Head of caudate nucleus (tissue), 42 donors: ENCODE data around the gene ZNF3.
A peak's percentile ranks its signal among the peaks of the same experiment; 100 is the strongest.

Source experiments
- DNase-seq, 42 donors: peaks; one replicate each; pipeline versions ENCODE4 v3.0.0 to v3.0.0-alpha.2; 2020 to 2021; ENCODE audit warnings: mixed read lengths in 7 of 42
- intact Hi-C: fragments of 100-400 bp; cut with DNase I; formaldehyde crosslinking; loops from one replicate; pipeline ENCODE4 v1.15.0; 2022

Gene ZNF3

DNA sequence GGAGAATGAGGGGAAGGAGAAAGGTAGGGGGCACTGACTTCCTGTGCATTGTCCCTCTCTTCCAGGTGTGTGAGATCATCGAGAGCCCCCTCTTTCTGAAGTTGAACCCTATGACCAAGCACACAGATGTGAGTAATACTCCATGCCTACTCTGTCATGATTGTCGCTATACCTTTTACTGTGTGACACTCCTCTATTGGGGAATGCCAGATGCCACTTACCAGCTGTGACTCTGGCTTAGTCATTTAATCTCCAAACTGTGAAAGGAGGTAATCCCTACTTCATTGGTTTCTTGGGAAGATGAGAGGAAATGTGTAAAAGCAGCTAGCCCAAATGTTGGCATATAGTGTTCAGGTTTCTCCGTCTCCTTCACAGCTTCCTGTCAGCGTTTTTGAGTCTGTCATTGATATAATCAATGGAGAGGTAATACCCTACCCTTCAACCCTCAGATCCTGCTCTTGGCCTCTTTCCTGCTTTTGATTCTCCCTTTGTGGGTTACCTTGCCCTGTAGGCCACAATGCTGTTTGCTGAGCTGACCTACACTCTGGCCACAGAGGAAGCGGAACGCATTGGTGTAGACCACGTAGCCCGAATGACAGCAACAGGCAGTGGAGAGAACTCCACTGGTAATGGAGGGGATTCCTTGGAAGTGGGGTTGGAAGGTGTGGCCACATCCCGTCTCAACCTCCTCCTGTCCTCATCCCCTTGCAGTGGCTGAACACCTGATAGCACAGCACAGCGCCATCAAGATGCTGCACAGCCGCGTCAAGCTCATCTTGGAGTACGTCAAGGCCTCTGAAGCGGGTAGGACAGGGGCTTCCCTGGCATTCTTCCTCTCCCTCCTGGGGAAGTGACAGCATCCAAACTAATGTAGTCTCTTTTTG is 9.2 kb upstream of the ZNF3 start:
- no peak for DNase-seq
- intact Hi-C loops, result no loop called here

DNA sequence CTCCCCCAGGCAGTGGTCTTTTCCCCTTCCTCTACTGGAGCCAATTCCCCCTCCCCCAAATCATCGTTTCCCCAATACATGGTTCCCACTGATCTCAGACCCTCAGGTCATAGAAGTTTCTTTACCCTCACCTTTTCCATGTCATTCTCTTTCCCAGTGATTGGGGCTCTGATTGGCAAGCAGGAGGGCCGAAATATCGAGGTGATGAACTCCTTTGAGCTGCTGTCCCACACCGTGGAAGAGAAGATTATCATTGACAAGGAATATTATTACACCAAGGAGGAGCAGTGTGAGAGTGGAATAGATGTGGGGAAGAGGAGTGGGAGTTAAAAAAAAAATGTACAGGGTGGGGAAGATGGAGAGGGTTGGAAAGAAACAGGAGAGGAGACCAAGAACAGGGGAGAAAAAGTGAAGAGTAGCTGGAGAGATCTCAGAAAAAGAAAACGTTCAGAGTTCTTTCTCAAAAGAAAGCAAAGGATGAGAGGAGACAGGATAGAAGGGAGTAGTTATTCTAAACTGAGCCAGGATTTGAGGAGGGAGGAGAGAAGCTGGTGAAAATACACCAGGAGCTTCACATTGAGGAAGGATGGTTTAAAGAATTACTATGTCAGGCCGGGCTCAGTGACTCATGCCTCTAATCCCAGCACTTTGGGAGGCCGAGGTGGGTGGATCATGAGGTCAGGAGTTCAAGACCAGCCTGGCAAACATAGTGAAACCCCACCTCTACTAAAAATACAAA is 8.1 kb upstream of the ZNF3 start:
- no peak for DNase-seq
- intact Hi-C loops, result no loop called here

DNA sequence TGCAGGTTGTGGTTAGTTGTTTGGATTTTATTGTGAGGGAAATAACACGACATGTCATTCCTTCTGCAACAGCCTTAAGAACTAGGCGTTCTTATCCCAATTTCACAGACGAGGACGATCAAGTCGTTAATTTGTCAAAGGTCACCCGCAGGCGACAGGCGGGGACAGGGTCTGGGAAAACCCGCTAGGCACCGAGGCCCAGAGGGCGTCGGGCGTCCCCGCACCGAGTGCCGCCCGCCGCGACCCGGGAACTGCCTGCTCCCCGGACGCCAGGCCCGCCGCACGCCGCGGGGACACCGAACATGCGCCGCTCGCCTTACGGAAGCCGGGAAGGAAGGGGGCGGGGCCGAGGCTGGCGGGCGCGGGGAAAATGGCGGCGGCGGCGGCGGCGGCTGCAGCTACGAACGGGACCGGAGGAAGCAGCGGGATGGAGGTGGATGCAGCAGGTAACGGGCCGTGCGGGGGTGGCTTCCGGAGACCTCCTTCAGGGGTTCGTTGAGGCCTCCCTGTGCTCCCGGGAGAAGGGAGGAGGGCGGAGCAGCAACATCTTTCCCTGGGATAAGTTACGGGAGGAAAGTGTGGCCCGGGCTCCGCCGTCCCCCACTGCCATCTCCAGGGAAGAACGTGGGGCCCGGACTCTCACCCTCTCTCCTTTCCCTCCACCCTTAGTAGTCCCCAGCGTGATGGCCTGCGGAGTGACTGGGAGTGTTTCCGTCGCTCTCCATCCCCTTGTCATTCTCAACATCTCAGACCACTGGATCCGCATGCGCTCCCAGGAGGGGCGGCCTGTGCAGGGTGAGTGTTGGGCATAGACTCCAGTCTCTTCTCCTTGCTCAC is 7.3 kb upstream of the ZNF3 start, which contains the start of gene COPS6:
Gene COPS6, plus strand, starts transcription at position 349 of the 837 bp plus-strand sequence. Its CDS starts 22 bp downstream, at position 371.
- peak; percentile 40 to 94 (median 88) for DNase-seq
- intact Hi-C loops, result no loop called here

DNA sequence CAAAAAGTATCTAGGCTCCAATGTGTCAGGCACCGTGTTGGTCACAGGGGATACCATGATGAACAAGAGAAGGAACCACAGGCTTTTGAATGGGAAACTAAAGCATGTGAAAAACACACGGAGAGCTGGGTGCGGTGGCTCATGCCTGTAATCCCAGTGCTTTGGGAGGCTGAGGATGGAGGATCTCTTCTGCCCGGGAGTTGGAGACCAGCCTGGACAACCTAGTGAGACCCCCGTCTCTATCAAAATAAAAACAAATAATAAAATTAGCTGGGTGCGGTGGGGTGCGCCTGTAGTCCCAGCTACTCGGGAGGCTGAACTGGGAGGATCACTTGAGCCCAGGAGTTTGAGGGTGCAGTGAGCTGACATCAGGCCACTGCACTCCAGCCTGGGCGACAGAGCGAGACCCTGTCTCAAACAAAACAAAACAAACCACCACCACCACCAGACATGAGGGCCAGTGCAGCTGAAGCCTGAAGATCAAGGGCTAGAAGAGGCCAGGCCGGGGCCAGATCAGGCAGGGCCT is 6.6 kb upstream of the ZNF3 start:
- DNase-seq, result no peak
- intact Hi-C loops, result no loop called here

DNA sequence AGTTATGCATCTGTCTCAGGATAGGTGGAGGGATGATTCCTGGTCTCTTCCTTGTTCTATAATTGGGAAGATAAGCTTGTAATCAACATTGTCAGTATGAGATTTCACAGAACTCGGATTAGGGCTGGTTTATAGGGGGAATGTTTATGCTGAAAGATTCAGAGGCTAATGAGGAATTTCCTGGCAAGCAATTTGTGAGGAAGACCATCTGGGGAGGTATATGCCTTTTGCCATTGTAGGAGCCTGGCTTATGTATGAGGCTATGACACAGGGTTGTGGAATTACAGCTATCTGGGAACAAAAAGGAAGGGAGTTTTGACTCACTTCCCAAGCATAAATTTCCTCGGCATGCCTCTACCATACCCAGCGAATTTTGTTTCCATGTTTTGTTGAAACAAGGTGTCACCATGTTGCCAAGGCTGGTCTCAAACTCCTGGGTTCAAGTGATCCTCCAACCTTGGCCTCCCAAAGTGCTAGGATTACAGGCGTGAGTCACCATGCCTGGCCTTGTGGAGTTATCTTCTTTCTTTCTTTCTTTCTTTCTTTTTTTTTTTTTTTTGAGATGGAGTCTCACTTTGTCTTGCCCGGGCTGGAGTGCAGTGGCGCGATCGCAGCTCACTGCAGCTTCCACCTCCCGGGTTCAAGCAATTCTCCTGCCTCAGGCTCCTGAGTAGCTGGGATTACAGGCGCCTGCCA is 5.7 kb upstream of the ZNF3 start:
- intact Hi-C loops, result no loop called here
- DNase-seq, result no peak

DNA sequence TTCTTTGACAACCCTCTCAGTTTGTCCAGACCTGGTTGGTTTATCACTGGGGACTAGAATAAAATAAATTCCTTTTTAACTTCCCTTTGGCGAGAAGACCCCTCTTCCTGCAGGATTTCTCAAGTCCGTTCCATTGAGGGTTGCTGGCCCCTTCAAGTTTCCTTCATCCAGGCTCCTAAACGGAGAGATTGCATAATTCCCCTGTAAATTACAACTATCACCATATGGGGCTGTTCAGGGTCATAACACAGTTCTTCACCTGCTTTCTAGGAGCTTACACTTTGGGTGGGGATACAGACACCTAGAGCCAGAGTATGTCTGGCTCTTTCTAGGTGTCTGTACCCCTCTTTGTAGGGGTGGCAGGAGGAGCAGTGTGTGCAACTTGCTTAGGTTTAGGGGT is 4.0 kb upstream of the ZNF3 start:
- DNase-seq, result no peak
- intact Hi-C loops, result no loop called here

DNA sequence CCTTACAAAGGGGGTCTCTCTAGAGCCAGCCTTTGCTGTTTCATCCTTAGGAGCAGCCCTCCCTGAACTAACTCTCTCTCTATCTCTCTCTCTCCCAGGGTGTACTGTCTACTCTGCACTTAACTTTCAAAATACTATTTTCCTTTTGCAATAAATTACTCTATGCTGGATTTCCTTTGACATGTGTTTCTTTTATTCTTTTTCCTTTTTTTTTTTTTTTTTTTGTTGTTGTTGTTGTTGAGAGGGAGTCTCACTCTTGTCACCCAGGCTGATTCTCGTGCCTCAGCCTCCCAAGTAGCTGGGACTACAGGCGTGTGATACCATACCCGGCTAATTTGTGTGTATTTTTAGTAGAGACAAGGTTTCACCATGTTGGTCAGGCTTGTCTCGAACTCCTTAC is 1.5 kb upstream of the ZNF3 start:
- intact Hi-C loops, result no loop called here
- DNase-seq, result no peak

DNA sequence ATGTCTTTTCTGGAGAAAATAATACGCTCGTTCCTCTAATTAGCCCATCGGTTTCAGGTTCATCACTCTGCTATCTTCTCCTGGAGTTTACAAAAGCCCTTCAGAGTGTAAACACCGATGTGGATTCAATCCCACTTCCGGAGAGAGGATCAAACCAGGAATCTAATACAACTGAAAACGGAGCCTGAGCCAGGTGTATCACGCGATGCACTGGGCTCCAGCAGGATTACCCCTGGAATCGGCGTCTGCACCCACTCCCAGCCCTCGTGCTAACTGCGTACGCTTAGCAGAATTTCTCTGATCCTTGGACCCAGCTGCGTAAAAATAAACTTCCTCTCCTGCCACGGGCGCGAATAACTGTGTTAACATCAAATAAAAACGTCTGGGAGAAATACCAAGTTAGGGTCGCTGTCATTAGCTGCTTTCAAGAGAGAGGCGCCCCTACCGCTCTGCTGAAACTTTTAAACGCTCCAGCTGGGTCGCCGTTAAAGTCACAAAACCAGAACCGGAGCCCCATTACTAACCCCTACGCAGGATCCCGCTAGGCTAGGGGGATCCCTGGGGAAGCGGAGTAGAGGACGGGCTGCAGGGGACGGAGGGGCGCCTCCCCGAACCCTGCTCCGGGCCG is 502 bp downstream of the ZNF3 start:
- intact Hi-C loops, result no loop called here
- peak in 1 of 42 donors; percentile 12 for DNase-seq

DNA sequence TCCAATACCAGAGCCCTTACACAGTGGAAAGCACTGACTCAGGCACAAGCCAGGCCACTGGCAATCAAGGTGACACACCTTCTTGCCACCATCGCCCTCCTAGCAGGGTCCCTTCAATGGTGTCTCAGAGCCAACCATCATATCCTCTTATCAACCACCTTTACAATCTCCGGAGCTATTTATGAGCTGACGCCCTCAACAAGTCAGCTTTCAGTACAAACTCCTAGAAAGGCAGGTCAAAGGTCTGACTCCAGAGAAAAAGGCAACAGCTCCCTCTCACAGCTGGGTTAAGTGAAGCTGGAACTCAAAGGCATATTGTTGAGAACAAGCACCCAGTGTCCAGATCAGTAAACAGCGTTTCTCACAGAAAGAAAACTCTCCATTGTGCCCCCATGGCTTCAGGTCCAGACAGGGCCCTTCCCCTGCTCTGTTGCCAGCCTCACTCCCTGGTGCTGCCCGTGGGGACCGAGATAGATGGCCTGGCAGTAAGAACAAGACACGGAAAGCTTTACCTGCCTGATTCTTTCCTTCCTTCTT is 2.4 kb downstream of the ZNF3 start:
- intact Hi-C loops, result no loop called here
- DNase-seq, result peak in 30 of 42 donors; percentile 15 to 81 (median 58)

DNA sequence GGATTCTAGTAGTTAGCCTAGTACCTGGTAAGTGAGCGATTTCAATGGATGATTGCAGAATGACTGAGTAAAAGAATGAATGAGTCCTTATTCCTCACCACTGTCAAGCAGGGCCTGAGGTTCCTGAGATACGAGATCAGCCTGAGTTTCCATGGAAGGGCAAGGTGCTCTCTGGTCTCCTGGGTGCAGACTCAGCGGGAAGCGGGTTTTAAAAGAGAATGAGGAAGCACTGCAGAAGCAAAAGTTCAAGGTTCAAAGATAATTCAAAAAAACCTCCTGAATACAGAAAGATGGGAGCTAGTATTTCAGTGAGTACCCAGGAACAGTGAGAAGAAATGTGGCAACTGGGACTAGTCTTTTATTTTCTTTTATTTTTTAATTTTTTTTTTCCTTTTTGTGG is 4.3 kb downstream of the ZNF3 start:
- intact Hi-C loops, result no loop called here

DNA sequence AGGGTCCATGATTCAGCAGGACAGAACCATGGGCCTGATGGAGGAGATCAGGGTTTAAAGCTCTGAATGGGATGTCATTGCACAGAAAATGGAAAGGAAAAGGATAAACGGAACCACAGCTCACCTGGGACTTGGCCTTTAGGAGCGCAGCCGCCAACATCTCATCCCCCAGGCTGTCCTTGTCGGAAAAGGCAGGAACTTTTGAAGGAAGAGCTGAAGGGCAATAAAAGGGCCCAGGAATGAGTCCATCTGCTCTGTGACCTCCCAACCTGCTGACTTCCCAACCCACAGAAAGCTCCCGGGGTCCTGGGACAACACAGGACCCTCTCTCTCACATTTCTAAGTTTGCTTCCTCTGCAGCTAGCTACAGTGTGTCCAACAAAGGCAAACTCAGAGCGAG is 6.1 kb downstream of the ZNF3 start:
- DNase-seq, result no peak
- intact Hi-C loops, result no loop called here

More for the DNA sequence above, 4.3 kb downstream of the ZNF3 start:
- DNase-seq, result no peak

DNA sequence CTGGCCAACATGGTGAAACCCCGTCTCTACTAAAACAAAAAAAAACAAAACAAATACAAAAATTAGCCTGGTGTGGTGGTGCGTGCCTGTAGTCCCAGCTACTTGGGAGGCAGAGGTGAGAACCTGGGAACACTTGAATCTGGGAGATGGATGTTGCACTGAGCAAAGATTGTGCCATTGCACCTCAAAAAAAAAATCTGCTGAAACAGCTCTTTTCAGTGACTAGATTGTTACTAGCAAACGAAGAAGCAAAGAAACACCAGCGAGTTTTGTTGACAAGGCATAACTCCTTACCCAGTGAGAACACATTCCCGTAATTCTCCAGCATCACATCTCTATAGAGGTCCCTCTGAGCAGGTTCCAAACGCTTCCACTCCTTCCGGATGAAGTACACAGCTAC is 6.7 kb downstream of the ZNF3 start:
- intact Hi-C loops, result no loop called here
- no peak for DNase-seq

DNA sequence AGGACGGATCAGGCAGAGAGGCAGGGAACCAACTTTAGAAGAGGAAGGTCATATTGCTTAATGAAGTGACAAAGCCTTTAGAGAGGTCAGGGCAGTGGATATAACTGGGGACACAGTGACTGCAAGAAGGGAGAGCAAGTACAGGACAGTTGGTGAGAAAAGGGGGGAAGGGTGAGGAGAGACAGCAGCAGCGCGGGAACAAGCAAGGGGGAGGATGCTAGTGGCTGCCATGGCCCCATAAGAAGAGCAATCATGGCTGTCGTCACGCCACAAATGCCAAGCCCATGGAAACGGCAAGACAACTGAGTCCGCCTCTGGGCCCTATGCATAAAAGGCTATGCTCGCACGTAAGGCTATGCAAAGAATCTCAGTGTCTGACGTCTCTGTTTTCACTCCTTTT is 9.1 kb downstream of the ZNF3 start:
- intact Hi-C loops, result no loop called here
- DNase-seq, result no peak

DNA sequence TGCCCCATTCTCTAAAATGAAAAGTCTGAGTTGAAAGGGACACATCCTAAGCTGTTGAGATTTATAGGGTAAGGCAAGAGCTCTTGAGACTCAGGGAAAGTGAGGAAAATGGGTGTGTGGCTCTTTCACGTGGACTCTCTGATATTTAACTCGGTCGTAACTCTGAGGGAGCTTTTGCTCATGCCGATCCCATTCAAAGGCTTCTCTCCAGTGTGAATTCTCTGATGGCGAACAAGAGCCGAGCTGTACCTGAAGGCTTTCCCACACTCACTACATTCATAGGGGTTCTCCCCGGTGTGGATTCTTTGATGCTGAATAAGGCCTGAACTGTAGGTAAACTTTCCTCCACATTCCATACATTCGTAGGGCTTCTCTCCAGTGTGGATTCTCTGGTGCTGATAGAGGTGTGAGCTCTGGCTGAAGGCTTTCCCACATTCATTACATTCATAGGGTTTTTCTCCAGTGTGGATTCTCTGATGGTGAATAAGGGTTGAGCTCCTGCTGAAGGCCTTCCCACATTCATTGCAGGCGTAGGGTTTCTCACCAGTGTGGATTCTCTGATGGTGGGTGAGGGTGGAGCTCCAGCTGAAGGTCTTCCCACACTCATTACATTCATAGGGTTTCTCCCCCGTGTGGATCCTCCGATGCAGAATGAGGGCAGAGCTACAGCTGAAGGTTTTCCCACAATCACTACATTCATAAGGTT is 10.4 kb downstream of the ZNF3 start:
- no peak for DNase-seq
- intact Hi-C loops, result no loop called here

DNA sequence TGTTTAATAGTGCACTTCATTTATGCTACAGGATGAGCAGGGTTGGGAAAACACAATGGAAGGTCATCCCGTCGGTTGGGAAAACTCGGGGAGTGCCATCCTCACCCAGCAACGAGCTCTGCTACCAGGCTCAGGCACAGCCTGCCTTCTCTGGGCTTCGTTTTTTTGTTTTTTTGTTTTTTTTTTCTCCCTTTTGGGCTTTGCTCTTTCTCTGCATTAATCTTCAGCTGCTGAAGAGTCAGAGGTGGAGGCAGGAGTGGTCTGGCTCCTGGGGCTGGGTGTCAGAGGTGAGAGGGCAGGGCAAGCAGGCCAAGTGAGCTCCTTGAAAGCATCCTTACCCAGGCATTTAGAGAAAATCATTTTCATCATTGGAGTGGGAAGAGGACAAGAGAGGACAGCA is 11.5 kb downstream of the ZNF3 start:
- DNase-seq, result no peak
- intact Hi-C loops, result no loop called here

DNA sequence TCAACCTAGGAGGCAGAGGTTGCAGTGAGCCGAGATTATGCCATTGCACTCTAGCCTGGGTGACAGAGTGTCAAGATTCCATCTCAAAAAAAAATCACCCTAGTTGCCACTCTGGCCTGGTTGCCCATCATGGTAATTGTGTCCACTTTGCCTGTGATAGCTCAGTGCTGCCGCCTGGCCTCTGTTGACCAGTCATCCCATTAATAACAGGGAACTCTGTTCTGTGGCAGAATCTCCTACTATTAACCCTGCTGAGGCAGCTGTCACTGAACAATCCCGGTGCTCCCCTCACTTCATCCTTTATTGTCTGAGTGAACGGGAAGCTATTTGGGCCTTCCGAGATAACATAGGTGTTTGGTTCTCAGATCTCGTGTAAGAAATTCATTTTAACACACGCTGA is 14.6 kb downstream of the ZNF3 start:
- peak in 13 of 42 donors; percentile 13 to 54 (median 28) for DNase-seq
- intact Hi-C loops, result no loop called here

DNA sequence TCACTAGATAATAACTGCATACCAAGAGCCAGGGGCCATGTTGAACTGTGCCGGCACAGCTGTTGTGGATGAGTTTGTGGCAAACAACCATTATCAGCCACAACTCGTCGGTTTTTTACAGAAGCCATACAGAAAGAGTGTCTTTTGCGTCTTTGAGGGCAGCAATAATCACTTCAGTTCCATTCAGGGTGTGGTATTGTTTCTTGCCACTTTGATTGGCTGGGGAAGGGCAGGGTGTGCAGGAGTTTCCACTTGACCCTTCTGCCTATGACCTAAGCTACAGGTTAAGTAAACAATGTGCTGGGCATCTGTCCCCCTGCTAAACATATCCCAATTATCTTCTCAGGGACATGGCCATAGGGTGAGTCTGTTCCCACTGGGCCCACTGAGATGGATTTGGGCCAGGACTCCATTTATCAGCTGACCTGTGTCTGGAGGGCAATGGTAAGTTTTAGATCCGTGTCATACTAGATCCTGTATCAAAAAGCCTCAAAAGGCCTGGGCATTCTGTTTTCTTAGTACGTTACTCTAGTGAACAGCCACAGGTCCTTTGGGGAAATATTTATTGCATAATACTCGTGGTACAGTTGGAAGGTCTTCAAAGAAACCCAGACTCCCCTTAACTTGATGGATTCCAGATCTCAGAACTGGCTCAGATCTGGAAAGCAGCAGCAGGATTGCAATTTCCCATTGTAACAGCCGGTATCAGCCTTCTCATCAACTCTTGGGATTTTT is 15.9 kb downstream of the ZNF3 start:
- intact Hi-C loops, result no loop called here
- DNase-seq, result no peak
